HG02763 (cell line): Measurements from ENCODE around the gene PCDHA1.

Experiments used
- ATAC-seq: cut with Tn5 transposase; IDR thresholded peaks from one replicate; pipeline ENCODE4 v1.9.1; 2021; ENCODE audit warnings: mild to moderate bottlenecking, moderate library complexity; ENCODE audit not compliant: unreplicated experiment

PCDHA1 gene

GRCh38 chr5:140986117-140986521 lies 200.2 kb downstream of the PCDHA1 start:
- no peak for ATAC-seq

- ATAC-seq, result no peak
Observed at GRCh38 chr5:140988100-140988499, 202.2 kb downstream of the PCDHA1 start.

GRCh38 chr5:140988608-140989007 lies 202.7 kb downstream of the PCDHA1 start:
- no peak for ATAC-seq

- no peak for ATAC-seq
Observed at GRCh38 chr5:140989254-140990020, 203.5 kb downstream of the PCDHA1 start.

- no peak for ATAC-seq
Observed at GRCh38 chr5:140992828-140993227, 206.9 kb downstream of the PCDHA1 start.

GRCh38 chr5:140996060-140996459 lies 210.1 kb downstream of the PCDHA1 start:
- no peak for ATAC-seq

GRCh38 chr5:140998921-140999410 lies 213.0 kb downstream of the PCDHA1 start:
- ATAC-seq, result no peak

GRCh38 chr5:141001446-141001843 lies 215.5 kb downstream of the PCDHA1 start:
- ATAC-seq, result no peak

- ATAC-seq, result no peak
Observed at GRCh38 chr5:141001844-141002604, 216.1 kb downstream of the PCDHA1 start.

GRCh38 chr5:141002605-141002965 lies 216.6 kb downstream of the PCDHA1 start:
- ATAC-seq, result no peak

GRCh38 chr5:141003031-141003430 lies 217.1 kb downstream of the PCDHA1 start:
- no peak for ATAC-seq

- ATAC-seq, result no peak
Observed at GRCh38 chr5:141003791-141004611, 218.1 kb downstream of the PCDHA1 start.

- ATAC-seq, result no peak
Observed at GRCh38 chr5:141007791-141008190, 221.9 kb downstream of the PCDHA1 start.

GRCh38 chr5:141010047-141010793 lies 224.3 kb downstream of the PCDHA1 start:
- ATAC-seq, result no peak

- ATAC-seq, result no peak
Observed at GRCh38 chr5:141017943-141018342, 232.0 kb downstream of the PCDHA1 start.

- no peak for ATAC-seq
Observed at GRCh38 chr5:141022384-141022783, 236.4 kb downstream of the PCDHA1 start.

- ATAC-seq, result no peak
Observed at GRCh38 chr5:141031006-141031405, 245.1 kb downstream of the PCDHA1 start.

GRCh38 chr5:141032626-141033025 lies 246.7 kb downstream of the PCDHA1 start:
- ATAC-seq, result no peak

GRCh38 chr5:141039061-141039460 lies 253.1 kb downstream of the PCDHA1 start:
- ATAC-seq, result no peak

- ATAC-seq, result no peak
Observed at GRCh38 chr5:141039517-141039916, 253.6 kb downstream of the PCDHA1 start.
